Measurements from ENCODE around the gene WNT7B. TPM values are rescaled to one million over a fixed set of nuclear protein-coding genes. Genes with fewer than 3 reads are reported as not detected.

Gene WNT7B
- total and polyA plus RNA-seq, 2 experiments from 2014 or later = 0.10 TPM; not detected in 1

- no peaks in the 10 kb centered on the region for H3K36me3 ChIP-seq (ENCODE audit: insufficient read depth)
- H3K27ac ChIP-seq (ENCODE audit: low read depth) = no peak overlapping the region
- Mint-ChIP-seq H3K27ac (no peak overlapping the region), H3K36me3 (ENCODE audit: low read depth) (no peaks in the 10 kb centered on the region), H3K27me3 (ENCODE audit: insufficient read depth, low read depth, poor library complexity) (peaks cover 31% of the 10 kb centered on the region), H3K9me3 (no peaks in the 10 kb centered on the region), H3K4me3 (no peak overlapping the region), H3K4me1 (peaks cover 10% of the 10 kb centered on the region)
- H4K20me1 ChIP-seq (replicated peaks; ENCODE audit: insufficient read depth) = no peaks in the 10 kb centered on the region
- H3K79me2 ChIP-seq (replicated peaks; ENCODE audit: insufficient read depth) = no peaks in the 10 kb centered on the region
- no peaks in the 10 kb centered on the region for H3K9me2 ChIP-seq (ENCODE audit: insufficient read depth)
- no peaks in the 10 kb centered on the region; the same call in 1 of the 2 replicates for H3K4me1 ChIP-seq (ENCODE audit: insufficient read depth)
- DNase-seq (ENCODE audit: low spot score) (no peak), ATAC-seq (no peak)
- H3F3A ChIP-seq (replicated peaks; ENCODE audit: low read depth) = no peaks in the 10 kb centered on the region
- no peak overlapping the region for H2AFZ ChIP-seq
- H3K4me3 ChIP-seq = no peak overlapping the region
- TF ChIP-seq REST (IDR thresholded peaks at IDR 0.05; ENCODE audit: unreplicated experiment) (no peak), EZH2 (IDR thresholded peaks at IDR 0.05; ENCODE audit: low read depth, unreplicated experiment) (no peak), ZNF331 (CRISPR knock-in tag; IDR thresholded peaks at IDR 0.05; ENCODE audit: low read depth) (no peak), JUNB (IDR thresholded peaks at IDR 0.05; ENCODE audit: unreplicated experiment) (no peak), POLR2AphosphoS5 (IDR thresholded peaks at IDR 0.05; ENCODE audit: low read depth) (no peak), EZH2phosphoT487 (IDR thresholded peaks at IDR 0.05; ENCODE audit: unreplicated experiment) (no peak), CREB1 (CRISPR knock-in tag; IDR thresholded peaks at IDR 0.05; ENCODE audit: low read depth) (no peak), ZNF114 (CRISPR knock-in tag; IDR thresholded peaks at IDR 0.05) (no peak), STAT1 (IDR thresholded peaks at IDR 0.05; ENCODE audit: unreplicated experiment) (no peak)
- no peaks in the 10 kb centered on the region for H3K27me3 ChIP-seq (ENCODE audit: insufficient read depth)
- H3K4me2 ChIP-seq = no peak overlapping the region
Observed at GRCh38 chr22:45963821-45964220, 13.1 kb downstream of the WNT7B start.

- Histone ChIP-seq H3K27ac (ENCODE audit: low read depth) (no peak overlapping the region), H3F3A (replicated peaks; ENCODE audit: low read depth) (no peaks in the 10 kb centered on the region), H3K4me2 (no peak overlapping the region), H3K4me1 (ENCODE audit: insufficient read depth) (no peaks in the 10 kb centered on the region; the same call in 1 of the 2 replicates), H3K27me3 (ENCODE audit: insufficient read depth) (no peaks in the 10 kb centered on the region), H4K20me1 (replicated peaks; ENCODE audit: insufficient read depth) (no peaks in the 10 kb centered on the region), H3K36me3 (ENCODE audit: insufficient read depth) (no peaks in the 10 kb centered on the region), H2AFZ (no peak overlapping the region), H3K9me2 (ENCODE audit: insufficient read depth) (no peaks in the 10 kb centered on the region), H3K79me2 (replicated peaks; ENCODE audit: insufficient read depth) (no peaks in the 10 kb centered on the region), H3K4me3 (no peak overlapping the region)
- ATAC-seq = no peak
- Mint-ChIP-seq H3K9me3 (no peaks in the 10 kb centered on the region), H3K27ac (no peak overlapping the region), H3K36me3 (ENCODE audit: low read depth) (no peaks in the 10 kb centered on the region), H3K4me3 (no peak overlapping the region), H3K27me3 (ENCODE audit: insufficient read depth, low read depth, poor library complexity) (peaks cover 23% of the 10 kb centered on the region), H3K4me1 (peaks cover 10% of the 10 kb centered on the region)
- DNase-seq (ENCODE audit: low spot score) = no peak
- no peak for TF ChIP-seq CTCF (conservative IDR thresholded peaks at IDR 0.05; ENCODE audit: low read depth in 2 of 2)
- TF ChIP-seq CREB1 (CRISPR knock-in tag; IDR thresholded peaks at IDR 0.05; ENCODE audit: low read depth) = no peak
- TF ChIP-seq ETS1 (IDR thresholded peaks at IDR 0.05) = no peak
- TF ChIP-seq NANOG (IDR thresholded peaks at IDR 0.05; ENCODE audit: borderline replicate concordance) = no peak
- no peak for TF ChIP-seq ZNF331 (CRISPR knock-in tag; IDR thresholded peaks at IDR 0.05; ENCODE audit: low read depth)
- no peak for TF ChIP-seq REST (IDR thresholded peaks at IDR 0.05; ENCODE audit: unreplicated experiment)
- TF ChIP-seq EZH2 (IDR thresholded peaks at IDR 0.05; ENCODE audit: low read depth, unreplicated experiment) = no peak
Observed at GRCh38 chr22:45962756-45963324, 14.1 kb downstream of the WNT7B start.

All from GM23338 (cell line).